Measurements from ENCODE around the gene HMX1. TPM values are rescaled to one million over a fixed set of nuclear protein-coding genes. Genes with fewer than 3 reads are reported as not detected.

The HMX1 gene
- total RNA-seq, 4 donors from 2014 or later: 2.6 TPM; not detected in 3

DNA sequence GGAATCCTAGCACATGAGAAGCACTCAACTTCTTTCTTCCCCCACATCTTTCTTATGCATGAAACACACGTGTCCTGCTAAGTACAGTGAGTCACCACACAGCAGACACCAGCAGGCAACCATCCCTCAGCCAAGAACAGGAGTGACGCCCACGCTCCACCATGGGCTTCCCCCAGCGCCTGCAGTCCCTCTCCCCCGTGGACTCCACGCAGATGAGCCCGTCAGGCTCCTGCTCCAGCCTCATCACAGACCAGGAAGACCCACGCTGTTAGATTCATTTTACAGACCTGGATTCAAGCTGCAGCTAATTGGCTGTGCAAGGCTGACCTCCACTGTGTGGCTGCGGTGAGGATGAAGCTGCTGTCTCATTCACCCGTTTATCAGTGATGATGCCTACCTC, 16.7 kb downstream of the HMX1 start:
- Histone ChIP-seq H3K9me3 (no peaks in the 10 kb centered on the region), H3K27ac (no peak overlapping the region), H3K36me3 (no peaks in the 10 kb centered on the region), H3K4me1 (peaks cover 13 to 18% of the 10 kb centered on the region in 2 donors), H3K4me3 (replicated peaks in 1 of 3) (no peak overlapping the region), H3K27me3 (peaks cover 27% of the 10 kb centered on the region)
- 20 to 41% methylated on average over 9 to 10 of the region's 10 CpGs for WGBS, 2 donors
- DNase-seq: no peak
- no peak for TF ChIP-seq POLR2A (IDR thresholded peaks at IDR 0.05)
- TF ChIP-seq, protein P1, sequence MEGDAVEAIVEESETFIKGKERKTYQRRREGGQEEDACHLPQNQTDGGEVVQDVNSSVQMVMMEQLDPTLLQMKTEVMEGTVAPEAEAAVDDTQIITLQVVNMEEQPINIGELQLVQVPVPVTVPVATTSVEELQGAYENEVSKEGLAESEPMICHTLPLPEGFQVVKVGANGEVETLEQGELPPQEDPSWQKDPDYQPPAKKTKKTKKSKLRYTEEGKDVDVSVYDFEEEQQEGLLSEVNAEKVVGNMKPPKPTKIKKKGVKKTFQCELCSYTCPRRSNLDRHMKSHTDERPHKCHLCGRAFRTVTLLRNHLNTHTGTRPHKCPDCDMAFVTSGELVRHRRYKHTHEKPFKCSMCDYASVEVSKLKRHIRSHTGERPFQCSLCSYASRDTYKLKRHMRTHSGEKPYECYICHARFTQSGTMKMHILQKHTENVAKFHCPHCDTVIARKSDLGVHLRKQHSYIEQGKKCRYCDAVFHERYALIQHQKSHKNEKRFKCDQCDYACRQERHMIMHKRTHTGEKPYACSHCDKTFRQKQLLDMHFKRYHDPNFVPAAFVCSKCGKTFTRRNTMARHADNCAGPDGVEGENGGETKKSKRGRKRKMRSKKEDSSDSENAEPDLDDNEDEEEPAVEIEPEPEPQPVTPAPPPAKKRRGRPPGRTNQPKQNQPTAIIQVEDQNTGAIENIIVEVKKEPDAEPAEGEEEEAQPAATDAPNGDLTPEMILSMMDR (IDR thresholded peaks at IDR 0.05): no peak
- intact Hi-C loops (cut with DNase I): no loop called here

DNA sequence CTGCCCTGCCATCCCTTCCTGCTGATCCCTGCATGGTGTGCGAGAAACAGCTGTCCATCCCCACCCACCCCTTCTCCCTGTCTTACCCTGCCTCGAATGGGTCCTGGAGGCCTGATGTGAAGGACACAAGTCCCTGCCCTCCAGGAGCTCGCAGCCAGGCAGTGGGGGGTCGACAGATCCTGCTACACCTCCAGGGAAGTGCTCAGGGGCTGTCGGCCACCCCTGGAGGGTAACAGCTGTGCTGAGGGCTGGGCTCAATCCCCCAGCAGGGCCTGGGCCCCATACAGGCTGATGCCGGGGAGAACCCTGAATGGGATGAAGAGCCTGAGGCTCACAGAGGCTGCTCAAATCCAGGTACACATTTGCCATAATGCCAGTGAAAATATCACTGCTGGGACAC, 17.6 kb downstream of the HMX1 start:
- intact Hi-C loops (cut with DNase I): no loop called here
- WGBS, 2 donors: 28 to 32% methylated on average over 3 to 5 of the region's 6 CpGs
- Histone ChIP-seq H3K27ac (no peak overlapping the region), H3K4me1 (peaks cover 13 to 18% of the 10 kb centered on the region in 2 donors), H3K36me3 (no peaks in the 10 kb centered on the region), H3K4me3 (replicated peaks in 1 of 3) (no peak overlapping the region), H3K27me3 (peaks cover 22% of the 10 kb centered on the region), H3K9me3 (no peaks in the 10 kb centered on the region)
- DNase-seq: no peak
- no peak for TF ChIP-seq POLR2A (IDR thresholded peaks at IDR 0.05)
- TF ChIP-seq, protein P1 (IDR thresholded peaks at IDR 0.05): no peak

DNA sequence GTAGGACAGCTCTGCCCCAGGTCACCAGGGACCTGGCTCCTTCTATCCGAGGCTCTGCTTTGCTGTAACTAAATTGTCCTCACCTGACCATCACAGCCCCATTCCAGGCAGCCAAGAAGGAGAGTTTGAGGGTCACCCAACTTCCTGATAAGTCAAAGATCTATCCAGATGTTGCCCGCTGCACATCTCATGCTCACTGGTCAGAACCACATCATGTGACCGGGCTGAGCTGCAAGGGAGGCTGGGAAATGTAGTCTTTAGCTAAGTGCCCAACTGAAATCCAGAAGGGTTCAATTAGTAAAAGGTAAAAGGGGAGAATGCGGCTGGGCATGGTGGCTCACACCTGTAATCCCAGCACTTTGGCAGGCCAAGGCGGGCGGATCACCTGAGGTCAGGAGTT, 18.4 kb downstream of the HMX1 start:
- H3K27me3 ChIP-seq: peaks cover 14% of the 10 kb centered on the region
- DNase-seq: no peak
- no peaks in the 10 kb centered on the region for H3K36me3 ChIP-seq
- peaks cover 9 to 14% of the 10 kb centered on the region in 2 donors for H3K4me1 ChIP-seq
- no peaks in the 10 kb centered on the region for H3K9me3 ChIP-seq
- no peak overlapping the region for H3K4me3 ChIP-seq (replicated peaks in 1 of 3)
- no peak overlapping the region for H3K27ac ChIP-seq
- 92 to 93% methylated on average over 6 of the region's 6 CpGs for WGBS, 2 donors
- intact Hi-C loops (cut with DNase I): no loop called here
- TF ChIP-seq POLR2A (IDR thresholded peaks at IDR 0.05): no peak

DNA sequence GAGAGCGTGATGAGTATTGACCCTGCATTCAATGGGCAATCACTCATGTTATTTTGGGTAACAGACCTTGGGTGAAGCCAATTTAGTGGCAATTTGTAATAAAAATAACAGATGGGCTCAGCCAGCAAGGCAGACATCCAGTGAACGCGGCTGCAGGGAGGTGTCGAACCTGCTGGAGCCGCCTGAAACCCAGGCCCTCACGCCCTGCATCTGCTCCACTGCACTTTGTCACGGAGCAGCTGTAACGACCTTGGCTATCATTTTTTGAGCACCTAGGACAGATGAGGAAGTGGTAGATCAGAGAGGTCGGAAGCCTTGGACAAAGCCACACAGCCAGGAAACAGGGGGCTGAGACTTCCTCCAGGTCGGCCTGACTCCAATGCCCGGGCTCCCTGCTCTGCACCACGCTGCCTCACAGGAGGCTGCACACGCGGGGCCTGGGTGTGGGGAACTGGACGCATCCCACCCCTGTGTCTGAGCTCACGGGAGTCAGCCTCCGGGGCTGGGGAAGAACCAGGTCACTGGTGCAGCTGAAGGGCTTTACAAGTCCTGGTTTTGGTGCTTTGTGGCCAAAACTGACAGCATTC, 19.4 kb downstream of the HMX1 start:
- Histone ChIP-seq H3K4me1 (peaks cover 2 to 4% of the 10 kb centered on the region in 2 donors), H3K9me3 (no peaks in the 10 kb centered on the region), H3K27ac (no peak overlapping the region), H3K36me3 (no peaks in the 10 kb centered on the region), H3K4me3 (replicated peaks in 1 of 3) (no peak overlapping the region), H3K27me3 (peaks cover 6% of the 10 kb centered on the region)
- 66 to 72% methylated on average over 13 to 17 of the region's 17 CpGs for WGBS, 2 donors
- intact Hi-C loops (cut with DNase I): no loop called here
- DNase-seq: no peak
- TF ChIP-seq, protein P1 (IDR thresholded peaks at IDR 0.05): no peak
- no peak for TF ChIP-seq POLR2A (IDR thresholded peaks at IDR 0.05)

DNA sequence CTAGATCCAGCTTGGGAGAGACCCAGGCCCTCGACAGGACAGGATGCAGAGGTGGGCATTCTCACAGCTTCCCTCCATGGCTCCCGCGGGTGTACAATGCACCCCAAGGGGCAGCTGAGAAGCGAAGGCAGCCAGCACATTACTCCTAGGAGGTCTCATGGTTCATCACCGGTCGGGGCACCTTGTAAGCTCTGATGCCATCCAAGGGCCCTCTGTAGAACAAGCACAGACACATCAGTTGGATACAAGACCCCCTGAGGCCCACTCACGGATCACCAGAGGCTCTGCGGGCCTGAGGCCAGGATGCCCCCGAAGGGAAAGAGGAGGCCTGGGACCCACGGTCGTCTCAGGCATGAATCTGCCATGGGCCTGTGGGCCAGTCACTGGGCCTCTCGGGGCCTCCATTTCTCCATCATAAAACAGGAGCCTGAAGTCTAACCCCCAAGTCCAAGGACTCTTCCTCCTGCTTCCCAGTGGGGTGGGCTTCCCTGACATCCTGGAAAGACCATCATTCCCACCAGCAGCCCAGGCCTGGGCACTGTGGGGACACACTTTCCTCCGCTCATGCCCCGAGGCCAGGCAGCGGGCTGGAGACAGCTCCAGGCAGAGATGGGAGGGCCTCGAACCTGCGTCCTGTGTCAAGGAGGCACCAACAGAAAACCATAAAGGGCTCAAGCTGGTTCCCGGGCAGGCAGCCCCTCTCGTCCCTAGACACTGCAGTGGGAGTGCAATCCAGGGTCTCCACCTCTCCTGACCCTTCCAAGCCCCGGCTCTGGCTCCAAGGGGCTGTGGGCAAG, 20.1 kb downstream of the HMX1 start:
- peaks cover 6% of the 10 kb centered on the region for H3K27me3 ChIP-seq
- DNase-seq: no peak
- no peak overlapping the region for H3K27ac ChIP-seq
- no peaks in the 10 kb centered on the region for H3K9me3 ChIP-seq
- intact Hi-C loops (cut with DNase I): no loop called here
- WGBS, 2 donors: 70 to 80% methylated on average over 8 to 10 of the region's 20 CpGs
- H3K4me3 ChIP-seq (replicated peaks in 1 of 3): no peak overlapping the region
- H3K36me3 ChIP-seq: no peaks in the 10 kb centered on the region
- H3K4me1 ChIP-seq: no peaks in the 10 kb centered on the region
- no peak for TF ChIP-seq POLR2A (IDR thresholded peaks at IDR 0.05)
- TF ChIP-seq, protein P1 (IDR thresholded peaks at IDR 0.05): no peak

Data from thyroid gland (tissue), 4 donors.